Ishikawa (cell line): ENCODE results near the gene ACOT6.

Experiments used
- EP300 ChIP-seq: IDR thresholded peaks from 2 replicates; pipeline ENCODE4 v1.6.1; 2012; ENCODE audit warnings: borderline replicate concordance
- REST ChIP-seq: IDR thresholded peaks from 2 replicates; pipeline ENCODE4 v1.6.1; 2012; ENCODE audit warnings: low read depth, mild to moderate bottlenecking

GRCh38 chr14:73651005-73651404, 38.7 kb downstream of the ACOT6 start:
- TF ChIP-seq REST (no peak), EP300 (no peak)
